ENCODE measurements around the gene MXRA5.
"Not testable (repeated sequence)": the region's sequence is repeated elsewhere in the genome, so short reads cannot be mapped to it uniquely, and the experiment has no call there.

GRCh38 chrX:3343569-3343968 is 2.9 kb downstream of the MXRA5 start:
- not testable (repeated sequence) for TF ChIP-seq JUN (CRISPR knock-in tag; IDR thresholded peaks at IDR 0.05); CTCF (IDR thresholded peaks at IDR 0.05); ZNF263 (CRISPR knock-in tag; IDR thresholded peaks at IDR 0.05; ENCODE audit: low read depth); ATF1 (CRISPR knock-in tag; IDR thresholded peaks at IDR 0.05); PREB (CRISPR knock-in tag; IDR thresholded peaks at IDR 0.05; ENCODE audit: borderline replicate concordance); NR2C2 (CRISPR knock-in tag; IDR thresholded peaks at IDR 0.05); NFYB (CRISPR knock-in tag; conservative IDR thresholded peaks at IDR 0.05; ENCODE audit: low read depth); ZNF138 (CRISPR knock-in tag; conservative IDR thresholded peaks at IDR 0.05); IRF1 (CRISPR knock-in tag; IDR thresholded peaks at IDR 0.05); E2F4 (CRISPR knock-in tag; IDR thresholded peaks at IDR 0.05; ENCODE audit: borderline replicate concordance, low read depth); ATF2 (CRISPR knock-in tag; IDR thresholded peaks at IDR 0.05; ENCODE audit: borderline replicate concordance, low read depth)
- TF ChIP-seq, protein P1, sequence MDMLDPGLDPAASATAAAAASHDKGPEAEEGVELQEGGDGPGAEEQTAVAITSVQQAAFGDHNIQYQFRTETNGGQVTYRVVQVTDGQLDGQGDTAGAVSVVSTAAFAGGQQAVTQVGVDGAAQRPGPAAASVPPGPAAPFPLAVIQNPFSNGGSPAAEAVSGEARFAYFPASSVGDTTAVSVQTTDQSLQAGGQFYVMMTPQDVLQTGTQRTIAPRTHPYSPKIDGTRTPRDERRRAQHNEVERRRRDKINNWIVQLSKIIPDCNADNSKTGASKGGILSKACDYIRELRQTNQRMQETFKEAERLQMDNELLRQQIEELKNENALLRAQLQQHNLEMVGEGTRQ (CRISPR knock-in tag; IDR thresholded peaks at IDR 0.05) = not testable (repeated sequence)

Measured in WTC11 (cell line).